Activated T-cell treated with anti-CD3 and anti-CD28 coated beads, Interleukin-2, amount 50 U/mL, for 72 hours (primary cell): ENCODE data around the gene CHRDL1. TPM values are rescaled to one million over a fixed set of nuclear protein-coding genes. Genes with fewer than 3 reads are reported as not detected.
"Not testable (repeated sequence)": the region's sequence is repeated elsewhere in the genome, so short reads cannot be mapped to it uniquely, and the experiment has no call there.

Experiments used
- ATAC-seq, 2 donors: fragments of 150-1000 bp; cut with Tn5 transposase; replicated peaks in 1 of 2; 2 replicates each; pipeline ENCODE4 v1.10.0; 2021; ENCODE audit warnings: moderate library complexity in 2 of 2, mild to moderate bottlenecking in 1 of 2
- DNase-seq, 2 donors: peaks; one replicate each; pipeline ENCODE4 v3.0.0; 2021 to 2022; ENCODE audit warnings: mixed read lengths in 1 of 2
- H3K27ac Mint-ChIP-seq: one replicate; pipeline ENCODE4 v1.8.0; 2022; ENCODE audit warnings: mild to moderate bottlenecking, moderate library complexity, mixed read lengths
- H3K27me3 Mint-ChIP-seq: one replicate; pipeline ENCODE4 v1.8.0; 2022; ENCODE audit warnings: low read depth, mixed read lengths
- H3K36me3 Mint-ChIP-seq, 2 donors: one replicate each; pipeline ENCODE4 v1.8.0; 2022; ENCODE audit warnings: mixed read lengths in 2 of 2, mild to moderate bottlenecking in 1 of 2; ENCODE audit not compliant: insufficient read depth in 2 of 2
- H3K4me1 Mint-ChIP-seq: one replicate; pipeline ENCODE4 v1.8.0; 2022; ENCODE audit warnings: low read depth, mixed read lengths
- H3K4me3 Mint-ChIP-seq, 2 donors: one replicate each; pipeline ENCODE4 v1.8.0; 2022; ENCODE audit warnings: mild to moderate bottlenecking in 2 of 2, mixed read lengths in 2 of 2, moderate library complexity in 2 of 2
- H3K9me3 Mint-ChIP-seq, 2 donors: one replicate each; pipeline ENCODE4 v1.8.0; 2022; ENCODE audit warnings: mixed read lengths in 2 of 2
- total RNA-seq, 2 donors: library from RNA; stranded (reverse); gene quantifications; one replicate each; pipeline ENCODE4 v1.2.3, GENCODE V29; 2022

Gene CHRDL1
- total RNA-seq = not detected

GRCh38 chrX:110795645-110796406 lies at the start of gene CHRDL1:
Gene CHRDL1, minus strand, starts transcription at chrX:110795817. Its CDS starts 3,636 bp downstream, at chrX:110792181.
- no peak for DNase-seq
- peak in 1 of 2 donors; percentile 15 for ATAC-seq
- H3K27ac Mint-ChIP-seq = no peak within 1 kb of the TSS
- H3K36me3 Mint-ChIP-seq = no peaks in the 10 kb centered on the region
- H3K27me3 Mint-ChIP-seq = peaks cover 59% of the 10 kb centered on the region
- no peaks in the 10 kb centered on the region for H3K4me1 Mint-ChIP-seq
- H3K9me3 Mint-ChIP-seq = no peaks in the 10 kb centered on the region
- peak within 1 kb of the TSS in 1 of 2 donors; percentile 70 for H3K4me3 Mint-ChIP-seq

- Mint-ChIP-seq H3K9me3 (no peaks in the 10 kb centered on the region), H3K36me3 (no peaks in the 10 kb centered on the region), H3K4me3 (no peak overlapping the region), H3K27ac (no peak overlapping the region), H3K4me1 (no peaks in the 10 kb centered on the region), H3K27me3 (peaks cover 16% of the 10 kb centered on the region)
- DNase-seq = no peak
- ATAC-seq = no peak
Observed at GRCh38 chrX:110836982-110837381, 41.4 kb upstream of the CHRDL1 start.

- peaks cover 11% of the 10 kb centered on the region for H3K27me3 Mint-ChIP-seq
- H3K36me3 Mint-ChIP-seq = no peaks in the 10 kb centered on the region
- no peaks in the 10 kb centered on the region for H3K4me1 Mint-ChIP-seq
- ATAC-seq = no peak
- no peak overlapping the region for H3K4me3 Mint-ChIP-seq
- no peaks in the 10 kb centered on the region for H3K9me3 Mint-ChIP-seq
- DNase-seq = no peak
- no peak overlapping the region for H3K27ac Mint-ChIP-seq
Observed at GRCh38 chrX:110836451-110836850, 40.8 kb upstream of the CHRDL1 start.

GRCh38 chrX:110836001-110836400 lies 40.4 kb upstream of the CHRDL1 start:
- DNase-seq (no peak), ATAC-seq (no peak)
- no peaks in the 10 kb centered on the region for H3K36me3 Mint-ChIP-seq
- peaks cover 11% of the 10 kb centered on the region for H3K27me3 Mint-ChIP-seq
- no peaks in the 10 kb centered on the region for H3K4me1 Mint-ChIP-seq
- no peak overlapping the region for H3K4me3 Mint-ChIP-seq
- no peak overlapping the region for H3K27ac Mint-ChIP-seq
- H3K9me3 Mint-ChIP-seq = no peaks in the 10 kb centered on the region

GRCh38 chrX:110825972-110826371 lies 30.4 kb upstream of the CHRDL1 start:
- H3K27me3 Mint-ChIP-seq = peaks cover 26% of the 10 kb centered on the region
- no peak for DNase-seq
- ATAC-seq = no peak

GRCh38 chrX:110816543-110816942 lies 20.9 kb upstream of the CHRDL1 start:
- not testable (repeated sequence) for ATAC-seq, H3K4me3 Mint-ChIP-seq, H3K27ac Mint-ChIP-seq

More at GRCh38 chrX:110825972-110826371, 30.4 kb upstream of the CHRDL1 start:
- Mint-ChIP-seq H3K36me3 (no peaks in the 10 kb centered on the region), H3K4me1 (no peaks in the 10 kb centered on the region), H3K4me3 (no peak overlapping the region), H3K27ac (no peak overlapping the region), H3K9me3 (no peaks in the 10 kb centered on the region)

GRCh38 chrX:110806145-110806544 lies 10.5 kb upstream of the CHRDL1 start:
- Mint-ChIP-seq H3K27me3 (peaks cover 21% of the 10 kb centered on the region), H3K27ac (no peak overlapping the region), H3K9me3 (no peaks in the 10 kb centered on the region), H3K4me1 (no peaks in the 10 kb centered on the region), H3K36me3 (no peaks in the 10 kb centered on the region), H3K4me3 (no peak overlapping the region)
- DNase-seq (no peak), ATAC-seq (no peak)

More at GRCh38 chrX:110816543-110816942, 20.9 kb upstream of the CHRDL1 start:
- DNase-seq, H3K4me1 Mint-ChIP-seq, H3K27me3 Mint-ChIP-seq, H3K36me3 Mint-ChIP-seq, H3K9me3 Mint-ChIP-seq: not testable (repeated sequence)

GRCh38 chrX:110805303-110805702 lies 9.7 kb upstream of the CHRDL1 start:
- Mint-ChIP-seq H3K27me3 (peaks cover 15% of the 10 kb centered on the region), H3K4me3 (no peak overlapping the region), H3K36me3 (no peaks in the 10 kb centered on the region), H3K4me1 (no peaks in the 10 kb centered on the region), H3K27ac (no peak overlapping the region), H3K9me3 (no peaks in the 10 kb centered on the region)
- DNase-seq (no peak), ATAC-seq (no peak)

GRCh38 chrX:110804446-110804845 lies 8.8 kb upstream of the CHRDL1 start:
- Mint-ChIP-seq H3K36me3 (no peaks in the 10 kb centered on the region), H3K27me3 (peaks cover 15% of the 10 kb centered on the region), H3K4me3 (no peak overlapping the region), H3K9me3 (no peaks in the 10 kb centered on the region), H3K4me1 (no peaks in the 10 kb centered on the region), H3K27ac (no peak overlapping the region)
- DNase-seq (no peak), ATAC-seq (no peak)

GRCh38 chrX:110803506-110803905 lies 7.9 kb upstream of the CHRDL1 start:
- Mint-ChIP-seq H3K4me1 (no peaks in the 10 kb centered on the region), H3K9me3 (no peaks in the 10 kb centered on the region), H3K4me3 (no peak overlapping the region), H3K27ac (no peak overlapping the region), H3K27me3 (peaks cover 17% of the 10 kb centered on the region), H3K36me3 (no peaks in the 10 kb centered on the region)
- DNase-seq (no peak), ATAC-seq (no peak)

- ATAC-seq (no peak), DNase-seq (no peak)
- H3K36me3 Mint-ChIP-seq = no peaks in the 10 kb centered on the region
- peak overlapping the region in 1 of 2 donors; percentile 70 for H3K4me3 Mint-ChIP-seq
- peaks cover 57% of the 10 kb centered on the region for H3K27me3 Mint-ChIP-seq
- H3K9me3 Mint-ChIP-seq = no peaks in the 10 kb centered on the region
- no peak overlapping the region for H3K27ac Mint-ChIP-seq
- no peaks in the 10 kb centered on the region for H3K4me1 Mint-ChIP-seq
Observed at GRCh38 chrX:110796407-110796697, 735 bp upstream of the CHRDL1 start.

- no peaks in the 10 kb centered on the region for H3K36me3 Mint-ChIP-seq
- peaks cover 59% of the 10 kb centered on the region for H3K27me3 Mint-ChIP-seq
- no peak overlapping the region for H3K27ac Mint-ChIP-seq
- no peak overlapping the region for H3K4me3 Mint-ChIP-seq
- no peak for DNase-seq
- H3K4me1 Mint-ChIP-seq = no peaks in the 10 kb centered on the region
- H3K9me3 Mint-ChIP-seq = no peaks in the 10 kb centered on the region
- ATAC-seq = no peak
Observed at GRCh38 chrX:110794601-110795000, 1.0 kb downstream of the CHRDL1 start.

GRCh38 chrX:110791071-110791470 lies 4.5 kb downstream of the CHRDL1 start:
- ATAC-seq (no peak), DNase-seq (no peak)
- Mint-ChIP-seq H3K4me3 (no peak overlapping the region), H3K27ac (no peak overlapping the region), H3K27me3 (peaks cover 61% of the 10 kb centered on the region), H3K36me3 (no peaks in the 10 kb centered on the region), H3K4me1 (no peaks in the 10 kb centered on the region), H3K9me3 (no peaks in the 10 kb centered on the region)

GRCh38 chrX:110786486-110786885 lies 9.1 kb downstream of the CHRDL1 start:
- H3K4me3 Mint-ChIP-seq = no peak overlapping the region
- no peaks in the 10 kb centered on the region for H3K4me1 Mint-ChIP-seq
- H3K9me3 Mint-ChIP-seq = no peaks in the 10 kb centered on the region
- no peaks in the 10 kb centered on the region for H3K36me3 Mint-ChIP-seq
- peaks cover 48% of the 10 kb centered on the region for H3K27me3 Mint-ChIP-seq
- ATAC-seq (no peak), DNase-seq (no peak)
- no peak overlapping the region for H3K27ac Mint-ChIP-seq
